Activated B cell treated with CpG ODN at 0.5 μM for 24 hours (primary cell): ENCODE measurements around the gene POLR3H. TPM values are rescaled to one million over a fixed set of nuclear protein-coding genes. Genes with fewer than 3 reads are reported as not detected.
A peak's percentile ranks its signal among the peaks of the same experiment; 100 is the strongest.

Experiments
- ATAC-seq: fragments of 200-7000 bp; cut with Tn5 transposase; one replicate; pipeline ENCODE4 v1.10.0; 2021; ENCODE audit warnings: low read depth, mild to moderate bottlenecking, moderate library complexity
- CTCF ChIA-PET: fragments of 350-600 bp; sonication (Branson Sonifier 250); formaldehyde crosslinking; loops from one replicate; lab custom pipeline; 2021; ENCODE audit warnings: antibody characterized with exemption; lab: Charles Lee
- POLR2A ChIA-PET: fragments of 350-600 bp; sonication (Branson Sonifier 250); formaldehyde crosslinking; loops from one replicate; lab custom pipeline; 2021; ENCODE audit warnings: antibody characterized with exemption; lab: Charles Lee
- DNase-seq: peaks from one replicate; pipeline ENCODE4 v3.0.0; 2022
- H3K27ac Mint-ChIP-seq: one replicate; pipeline ENCODE4 v1.8.0; 2020; ENCODE audit warnings: mixed read lengths
- H3K27me3 Mint-ChIP-seq: one replicate; pipeline ENCODE4 v1.8.0; 2021; ENCODE audit warnings: mixed read lengths
- H3K36me3 Mint-ChIP-seq: one replicate; pipeline ENCODE4 v1.8.0; 2021; ENCODE audit warnings: low read depth, mixed read lengths
- H3K4me1 Mint-ChIP-seq: one replicate; pipeline ENCODE4 v1.8.0; 2021; ENCODE audit warnings: mixed read lengths
- H3K4me3 Mint-ChIP-seq: one replicate; pipeline ENCODE4 v1.8.0; 2020; ENCODE audit warnings: mild to moderate bottlenecking, mixed read lengths
- H3K9me3 Mint-ChIP-seq: one replicate; pipeline ENCODE4 v1.8.0; 2020; ENCODE audit warnings: mixed read lengths
- intact Hi-C: fragments of 100-400 bp; cut with micrococcal nuclease; formaldehyde crosslinking; loops from one replicate; pipeline ENCODE4 v1.15.1; 2024
- total RNA-seq: library from RNA; stranded (reverse); gene quantifications from 2 replicates; pipeline ENCODE4 v1.2.3, GENCODE V29; 2022
- TF ChIP-seq, protein P1 (sequence below): fragments of 200-600 bp; IDR thresholded peaks from one replicate; pipeline ENCODE4 v1.8.0; 2022; ENCODE audit warnings: antibody characterized with exemption, mild to moderate bottlenecking

Gene POLR3H
- total RNA-seq, 1 donor from 2014 or later, result 43.9 TPM

DNA sequence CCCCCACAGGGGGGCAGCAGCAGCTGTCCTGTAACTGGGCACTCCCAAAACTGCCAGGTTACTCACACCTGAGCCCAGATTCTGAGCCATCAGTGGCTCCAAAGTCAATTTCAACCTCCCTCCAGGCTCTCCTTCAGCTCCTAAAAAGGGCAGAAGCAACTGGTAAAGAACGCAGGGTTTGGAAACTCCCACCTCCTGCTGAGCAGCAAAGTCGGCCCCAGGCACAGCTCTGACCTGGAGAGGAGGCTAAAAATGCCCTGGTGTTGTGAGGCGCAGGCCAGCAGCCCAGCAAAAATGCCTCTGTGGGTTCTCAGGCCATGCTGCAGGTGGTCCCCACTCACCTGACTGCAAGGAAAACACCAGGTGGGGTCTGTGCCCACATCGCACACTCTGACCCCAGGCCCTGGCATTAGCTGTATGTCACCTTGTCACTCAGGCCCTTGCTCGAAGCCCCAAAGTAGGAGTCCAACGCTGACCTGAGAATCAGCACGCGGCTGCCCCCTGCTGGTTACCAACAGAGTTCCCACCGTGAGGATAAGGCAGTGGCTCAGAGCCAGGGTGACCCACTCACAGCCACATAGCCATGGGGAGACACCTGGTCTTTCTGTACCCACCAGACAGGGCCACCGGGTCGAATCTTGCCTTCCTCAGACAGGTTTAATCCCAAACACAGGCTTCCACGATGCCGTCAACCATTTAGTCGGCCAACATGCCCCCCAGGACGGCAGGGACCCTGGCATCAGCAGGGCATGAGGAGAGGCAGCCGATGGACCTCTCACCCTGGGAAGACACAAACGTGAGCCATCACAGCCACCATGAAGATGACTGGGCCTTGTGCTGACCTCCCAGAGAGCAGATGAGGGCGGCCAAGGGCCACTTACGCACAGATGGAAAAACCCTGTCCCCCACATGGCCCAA lies 11.1 kb downstream of the POLR3H start:
- H3K36me3 Mint-ChIP-seq, result peaks cover 63% of the 10 kb centered on the region
- H3K4me3 Mint-ChIP-seq, result no peak overlapping the region
- H3K27ac Mint-ChIP-seq, result no peak overlapping the region
- peak; percentile 64 for DNase-seq
- ChIA-PET POLR2A (interaction anchor here (0.6 to 1.4 kb wide), 3 partner anchors 86 to 129 kb away, joined by 4 to 9 read pairs (median 5); partner anchors contain the start of gene TOB2), CTCF (interaction anchor here (1.3 to 2.3 kb wide), 3 partner anchors 9 to 131 kb away, joined by 4 to 19 read pairs (median 5); no protein-coding TSS in a partner anchor)
- ATAC-seq, result peak; percentile 86
- H3K27me3 Mint-ChIP-seq, result no peaks in the 10 kb centered on the region
- no peaks in the 10 kb centered on the region for H3K4me1 Mint-ChIP-seq
- no peaks in the 10 kb centered on the region for H3K9me3 Mint-ChIP-seq
- TF ChIP-seq, protein P1, sequence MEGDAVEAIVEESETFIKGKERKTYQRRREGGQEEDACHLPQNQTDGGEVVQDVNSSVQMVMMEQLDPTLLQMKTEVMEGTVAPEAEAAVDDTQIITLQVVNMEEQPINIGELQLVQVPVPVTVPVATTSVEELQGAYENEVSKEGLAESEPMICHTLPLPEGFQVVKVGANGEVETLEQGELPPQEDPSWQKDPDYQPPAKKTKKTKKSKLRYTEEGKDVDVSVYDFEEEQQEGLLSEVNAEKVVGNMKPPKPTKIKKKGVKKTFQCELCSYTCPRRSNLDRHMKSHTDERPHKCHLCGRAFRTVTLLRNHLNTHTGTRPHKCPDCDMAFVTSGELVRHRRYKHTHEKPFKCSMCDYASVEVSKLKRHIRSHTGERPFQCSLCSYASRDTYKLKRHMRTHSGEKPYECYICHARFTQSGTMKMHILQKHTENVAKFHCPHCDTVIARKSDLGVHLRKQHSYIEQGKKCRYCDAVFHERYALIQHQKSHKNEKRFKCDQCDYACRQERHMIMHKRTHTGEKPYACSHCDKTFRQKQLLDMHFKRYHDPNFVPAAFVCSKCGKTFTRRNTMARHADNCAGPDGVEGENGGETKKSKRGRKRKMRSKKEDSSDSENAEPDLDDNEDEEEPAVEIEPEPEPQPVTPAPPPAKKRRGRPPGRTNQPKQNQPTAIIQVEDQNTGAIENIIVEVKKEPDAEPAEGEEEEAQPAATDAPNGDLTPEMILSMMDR, result peak; percentile 23
- intact Hi-C loops, result loop anchor here (1.0 to 2.0 kb wide), 3 partner anchors 64 to 246 kb away; partner anchors contain the start of gene RANGAP1

DNA sequence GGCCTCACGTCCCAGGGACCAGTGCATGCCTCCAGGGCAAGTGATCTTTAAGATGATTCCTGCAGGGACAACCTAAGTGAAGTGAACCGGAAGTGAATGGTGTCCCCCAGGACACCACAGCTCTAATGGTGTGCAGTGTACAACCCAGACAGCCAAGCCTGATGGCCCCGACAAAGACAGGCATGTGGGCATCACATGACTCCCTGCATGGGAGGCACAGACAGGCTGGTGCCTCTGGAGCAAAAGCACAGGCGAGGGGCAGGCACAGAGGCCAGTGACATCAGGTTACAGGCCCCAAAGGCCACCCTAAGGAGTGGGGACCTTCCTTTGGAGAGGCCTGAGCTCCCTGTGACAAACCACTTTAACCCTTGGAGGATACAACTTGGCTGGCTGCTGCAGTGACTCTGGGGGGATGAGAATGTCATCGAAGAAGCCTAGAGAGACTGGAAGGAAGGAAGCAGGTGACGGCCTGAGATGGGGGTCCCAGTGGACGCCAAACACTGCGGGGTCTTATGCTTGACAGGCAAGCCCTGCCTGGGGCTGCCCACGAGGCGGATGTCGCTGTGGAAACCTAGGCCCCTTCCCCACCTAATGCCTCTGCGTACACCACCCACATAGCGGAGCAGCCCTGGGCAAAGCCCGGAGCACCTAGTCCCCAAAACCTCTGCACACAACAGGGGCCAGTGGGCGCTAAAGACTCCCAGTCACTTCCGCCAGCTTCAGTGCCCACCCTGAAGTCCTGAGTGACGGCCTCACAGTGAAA lies 12.4 kb downstream of the POLR3H start:
- Mint-ChIP-seq H3K9me3 (no peaks in the 10 kb centered on the region), H3K36me3 (peaks cover 67% of the 10 kb centered on the region), H3K4me3 (no peak overlapping the region), H3K4me1 (no peaks in the 10 kb centered on the region), H3K27ac (no peak overlapping the region), H3K27me3 (no peaks in the 10 kb centered on the region)
- ChIA-PET CTCF (interaction anchor here (1.3 to 2.3 kb wide), 3 partner anchors 10 to 129 kb away, joined by 4 to 19 read pairs (median 5); no protein-coding TSS in a partner anchor), POLR2A (interaction anchor here (1.4 kb wide), 1 partner anchor 128 kb away, joined by 4 read pairs; no protein-coding TSS in a partner anchor)
- intact Hi-C loops, result loop anchor here (2.0 kb wide), 2 partner anchors 65 to 245 kb away; partner anchors contain the start of gene RANGAP1
- TF ChIP-seq, protein P1, result no peak
- no peak for DNase-seq
- no peak for ATAC-seq

DNA sequence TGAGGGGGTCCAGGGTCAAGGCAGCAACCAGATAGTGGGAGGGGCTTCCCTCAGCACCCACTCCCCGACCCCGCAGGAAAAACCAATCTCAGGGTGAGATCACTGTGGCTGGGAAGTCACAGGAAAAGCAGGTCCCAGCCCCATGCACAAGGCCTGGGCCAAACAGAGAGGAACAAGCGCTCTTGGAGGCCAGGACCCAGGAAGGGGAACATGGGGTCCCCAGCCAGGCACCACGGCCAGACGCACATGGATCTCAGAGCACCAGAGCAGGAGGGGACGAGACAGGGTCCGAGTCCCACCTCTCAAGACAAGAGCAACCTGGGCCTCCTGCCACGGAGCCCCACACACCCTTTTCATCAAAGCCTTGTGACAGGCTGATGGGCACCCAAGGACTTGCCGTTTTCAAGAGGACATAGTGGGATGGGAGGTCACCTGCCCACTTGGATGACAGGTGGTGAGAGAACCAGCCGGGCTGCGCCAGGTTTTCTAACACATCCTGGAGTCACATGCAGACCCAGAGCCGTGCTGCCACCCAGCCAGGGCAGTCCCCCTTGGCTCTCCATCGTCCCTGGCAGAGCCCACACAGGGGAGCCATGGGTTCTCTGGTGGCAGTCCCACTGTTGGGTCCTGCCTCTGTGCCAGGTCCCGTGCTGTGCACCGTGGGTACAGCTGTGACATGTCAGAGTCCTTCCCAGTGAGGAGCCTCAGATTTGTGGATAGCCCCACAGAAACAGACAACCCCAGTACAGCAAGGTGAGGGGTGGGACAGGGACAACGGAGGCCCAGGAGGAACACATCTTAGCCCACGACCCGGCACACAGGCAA lies 13.2 kb downstream of the POLR3H start:
- H3K27ac Mint-ChIP-seq, result no peak overlapping the region
- POLR2A ChIA-PET, result no interaction called here
- H3K9me3 Mint-ChIP-seq, result no peaks in the 10 kb centered on the region
- intact Hi-C loops, result no loop called here
- TF ChIP-seq, protein P1, result no peak
- CTCF ChIA-PET, result interaction anchor here (1.1 to 2.3 kb wide), 3 partner anchors 13 to 129 kb away, joined by 4 to 19 read pairs (median 5); no protein-coding TSS in a partner anchor
- ATAC-seq, result no peak
- peaks cover 75% of the 10 kb centered on the region for H3K36me3 Mint-ChIP-seq
- no peaks in the 10 kb centered on the region for H3K27me3 Mint-ChIP-seq
- H3K4me1 Mint-ChIP-seq, result peaks cover 6% of the 10 kb centered on the region
- H3K4me3 Mint-ChIP-seq, result no peak overlapping the region
- DNase-seq, result no peak

DNA sequence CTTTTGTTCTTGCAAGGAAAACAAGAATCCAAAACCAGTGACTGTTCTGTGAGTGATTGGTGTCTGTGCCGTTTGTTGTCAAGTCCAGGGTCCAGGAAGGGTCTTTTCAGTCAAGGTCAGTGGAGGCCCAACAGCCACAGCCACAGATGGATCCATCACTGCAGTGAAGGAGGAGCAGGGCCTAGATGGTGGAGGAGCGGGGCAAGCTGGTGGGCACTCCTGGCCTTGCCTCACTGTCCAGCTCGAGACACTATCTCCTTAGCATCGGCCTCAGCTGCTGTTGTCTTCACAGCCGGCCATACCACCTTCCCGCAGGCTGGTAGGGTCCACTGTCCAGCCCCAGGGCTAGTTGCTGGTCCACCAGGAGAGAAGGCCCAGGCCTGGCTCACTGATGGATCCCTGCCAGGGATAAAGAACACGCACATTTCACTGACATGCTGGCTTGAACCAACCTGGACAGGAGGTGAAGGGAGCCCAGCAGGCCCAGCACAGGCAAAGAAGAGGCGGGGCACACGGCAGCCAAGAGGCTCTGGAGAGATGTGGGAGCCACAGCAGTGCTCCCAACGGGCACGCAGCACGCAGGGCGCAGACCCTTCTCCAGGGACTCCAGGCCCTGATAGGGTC lies 15.2 kb downstream of the POLR3H start:
- no peak overlapping the region for H3K4me3 Mint-ChIP-seq
- intact Hi-C loops, result no loop called here
- POLR2A ChIA-PET, result interaction anchor here (2.2 kb wide), 1 partner anchor 60 kb away, joined by 7 read pairs; the partner anchor contains the start of genes ACO2 and PHF5A
- peak overlapping the region; percentile 25 for H3K27ac Mint-ChIP-seq
- H3K27me3 Mint-ChIP-seq, result no peaks in the 10 kb centered on the region
- H3K4me1 Mint-ChIP-seq, result peaks cover 18% of the 10 kb centered on the region
- H3K9me3 Mint-ChIP-seq, result no peaks in the 10 kb centered on the region
- CTCF ChIA-PET, result interaction anchor here (6.2 kb wide), 1 partner anchor 126 kb away, joined by 111 read pairs; no protein-coding TSS in a partner anchor
- TF ChIP-seq, protein P1, result no peak
- H3K36me3 Mint-ChIP-seq, result peaks cover 87% of the 10 kb centered on the region
- DNase-seq, result no peak
- no peak for ATAC-seq
